Endothelial cell of umbilical vein (primary cell): ENCODE results near the gene TRAF3.

Source experiments
- EZH2 ChIP-seq: IDR thresholded peaks from 2 replicates; pipeline ENCODE4 v1.6.1; 2012; ENCODE audit warnings: borderline replicate concordance, low read depth, mild to moderate bottlenecking, moderate library complexity, low read length, inconsistent platforms; ENCODE audit not compliant: severe bottlenecking
- GATA2 ChIP-seq: IDR thresholded peaks from 2 replicates; pipeline ENCODE4 v1.7.0; 2011; ENCODE audit warnings: low read depth, mild to moderate bottlenecking, moderate library complexity, mixed read lengths, low read length; ENCODE audit not compliant: insufficient read length, insufficient read depth
- JUN ChIP-seq: IDR thresholded peaks from 2 replicates; pipeline ENCODE4 v1.6.1; 2011; ENCODE audit warnings: borderline replicate concordance, low read depth; ENCODE audit not compliant: insufficient read length, insufficient read depth
- MYC ChIP-seq: IDR thresholded peaks from one replicate; pipeline ENCODE4 v1.6.1; 2011; ENCODE audit warnings: mild to moderate bottlenecking, low read depth, low read length
- POLR2A ChIP-seq: IDR thresholded peaks from 2 replicates; pipeline ENCODE4 v1.6.1; 2012; ENCODE audit warnings: low read depth, mild to moderate bottlenecking, control low read depth, low read length
- POLR2AphosphoS5 ChIP-seq: IDR thresholded peaks from 2 replicates; pipeline ENCODE4 v1.6.1; 2012; ENCODE audit warnings: low read depth, mild to moderate bottlenecking, control low read depth, low read length, moderate library complexity; ENCODE audit not compliant: insufficient read depth
- TF ChIP-seq, protein P1 (sequence below), 2 donors: IDR thresholded peaks; 1 replicate in 1 of 2; 2 replicates in 1 of 2; pipeline ENCODE4 v1.5.1; 2011; ENCODE audit warnings: low read length in 2 of 2, mild to moderate bottlenecking in 2 of 2, moderate library complexity in 2 of 2, control low read depth in 1 of 2, inconsistent platforms in 1 of 2, low read depth in 1 of 2; ENCODE audit not compliant: insufficient read depth in 1 of 2; ENCODE audit errors: extremely low read depth in 1 of 2
- TF ChIP-seq, protein P2 (sequence below): IDR thresholded peaks from 2 replicates; pipeline ENCODE4 v1.6.1; 2011; ENCODE audit not compliant: insufficient read depth, insufficient read length

DNA sequence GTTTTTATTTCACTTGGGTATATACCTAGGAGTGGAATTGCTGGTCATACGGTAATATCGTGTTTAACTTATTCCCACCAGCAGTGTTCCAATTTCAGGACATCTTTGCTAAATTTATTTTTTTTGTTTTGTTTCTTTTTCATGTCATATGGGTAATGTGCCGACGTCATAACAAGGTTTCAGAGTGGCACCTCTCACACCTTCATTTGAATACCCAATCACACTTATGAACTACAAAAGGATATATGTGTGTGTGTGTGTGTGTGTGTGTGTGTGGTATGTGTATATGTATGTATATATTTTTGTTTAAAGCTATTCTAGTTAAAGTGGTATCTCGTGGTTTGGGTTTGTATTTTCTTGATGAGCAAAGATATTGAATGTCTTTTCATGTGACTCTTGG lies 12.1 kb downstream of the TRAF3 start:
- TF ChIP-seq, protein P1, sequence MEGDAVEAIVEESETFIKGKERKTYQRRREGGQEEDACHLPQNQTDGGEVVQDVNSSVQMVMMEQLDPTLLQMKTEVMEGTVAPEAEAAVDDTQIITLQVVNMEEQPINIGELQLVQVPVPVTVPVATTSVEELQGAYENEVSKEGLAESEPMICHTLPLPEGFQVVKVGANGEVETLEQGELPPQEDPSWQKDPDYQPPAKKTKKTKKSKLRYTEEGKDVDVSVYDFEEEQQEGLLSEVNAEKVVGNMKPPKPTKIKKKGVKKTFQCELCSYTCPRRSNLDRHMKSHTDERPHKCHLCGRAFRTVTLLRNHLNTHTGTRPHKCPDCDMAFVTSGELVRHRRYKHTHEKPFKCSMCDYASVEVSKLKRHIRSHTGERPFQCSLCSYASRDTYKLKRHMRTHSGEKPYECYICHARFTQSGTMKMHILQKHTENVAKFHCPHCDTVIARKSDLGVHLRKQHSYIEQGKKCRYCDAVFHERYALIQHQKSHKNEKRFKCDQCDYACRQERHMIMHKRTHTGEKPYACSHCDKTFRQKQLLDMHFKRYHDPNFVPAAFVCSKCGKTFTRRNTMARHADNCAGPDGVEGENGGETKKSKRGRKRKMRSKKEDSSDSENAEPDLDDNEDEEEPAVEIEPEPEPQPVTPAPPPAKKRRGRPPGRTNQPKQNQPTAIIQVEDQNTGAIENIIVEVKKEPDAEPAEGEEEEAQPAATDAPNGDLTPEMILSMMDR (IDR thresholded peaks at IDR 0.05; ENCODE audit: extremely low read depth in 1 of 2, insufficient read depth in 1 of 2, low read depth in 1 of 2, low read length in 2 of 2): no peak
- TF ChIP-seq EZH2 (no peak), POLR2A (no peak), MYC (no peak), POLR2AphosphoS5 (no peak), JUN (no peak), GATA2 (no peak)
- TF ChIP-seq, protein P2, sequence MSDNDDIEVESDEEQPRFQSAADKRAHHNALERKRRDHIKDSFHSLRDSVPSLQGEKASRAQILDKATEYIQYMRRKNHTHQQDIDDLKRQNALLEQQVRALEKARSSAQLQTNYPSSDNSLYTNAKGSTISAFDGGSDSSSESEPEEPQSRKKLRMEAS: no peak
